ENCODE measurements around the gene CARTPT. TPM values are rescaled to one million over a fixed set of nuclear protein-coding genes. Genes with fewer than 3 reads are reported as not detected.

CARTPT gene
- total RNA-seq, 4 donors from 2014 or later = not detected

- WGBS, 2 donors = 51 to 57% methylated on average over 2 of the region's 2 CpGs
- no peak for DNase-seq (ENCODE audit: low spot score in 2 of 2)
- intact Hi-C loops (cut with DNase I; ENCODE audit: low total_unique reads) = no loop called here
- TF ChIP-seq POLR2A (IDR thresholded peaks at IDR 0.05) = no peak
- TF ChIP-seq, protein P1, sequence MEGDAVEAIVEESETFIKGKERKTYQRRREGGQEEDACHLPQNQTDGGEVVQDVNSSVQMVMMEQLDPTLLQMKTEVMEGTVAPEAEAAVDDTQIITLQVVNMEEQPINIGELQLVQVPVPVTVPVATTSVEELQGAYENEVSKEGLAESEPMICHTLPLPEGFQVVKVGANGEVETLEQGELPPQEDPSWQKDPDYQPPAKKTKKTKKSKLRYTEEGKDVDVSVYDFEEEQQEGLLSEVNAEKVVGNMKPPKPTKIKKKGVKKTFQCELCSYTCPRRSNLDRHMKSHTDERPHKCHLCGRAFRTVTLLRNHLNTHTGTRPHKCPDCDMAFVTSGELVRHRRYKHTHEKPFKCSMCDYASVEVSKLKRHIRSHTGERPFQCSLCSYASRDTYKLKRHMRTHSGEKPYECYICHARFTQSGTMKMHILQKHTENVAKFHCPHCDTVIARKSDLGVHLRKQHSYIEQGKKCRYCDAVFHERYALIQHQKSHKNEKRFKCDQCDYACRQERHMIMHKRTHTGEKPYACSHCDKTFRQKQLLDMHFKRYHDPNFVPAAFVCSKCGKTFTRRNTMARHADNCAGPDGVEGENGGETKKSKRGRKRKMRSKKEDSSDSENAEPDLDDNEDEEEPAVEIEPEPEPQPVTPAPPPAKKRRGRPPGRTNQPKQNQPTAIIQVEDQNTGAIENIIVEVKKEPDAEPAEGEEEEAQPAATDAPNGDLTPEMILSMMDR (IDR thresholded peaks at IDR 0.05) = no peak
- no peak overlapping the region for H3K4me3 ChIP-seq (ENCODE audit: low read depth, poor library complexity, severe bottlenecking)
Measured at GRCh38 chr5:71714911-71715310, 4.2 kb upstream of the CARTPT start.

GRCh38 chr5:71727978-71728377 lies 8.9 kb downstream of the CARTPT start:
- no peak for DNase-seq (ENCODE audit: low spot score in 2 of 2)
- 62% methylated on average over 2 of the region's 2 CpGs for WGBS, 2 donors
- intact Hi-C loops (cut with DNase I; ENCODE audit: low total_unique reads) = no loop called here
- no peak for TF ChIP-seq POLR2A (IDR thresholded peaks at IDR 0.05)
- TF ChIP-seq, protein P1 (IDR thresholded peaks at IDR 0.05) = no peak
- H3K4me3 ChIP-seq (ENCODE audit: low read depth, poor library complexity, severe bottlenecking) = no peak overlapping the region

DNA sequence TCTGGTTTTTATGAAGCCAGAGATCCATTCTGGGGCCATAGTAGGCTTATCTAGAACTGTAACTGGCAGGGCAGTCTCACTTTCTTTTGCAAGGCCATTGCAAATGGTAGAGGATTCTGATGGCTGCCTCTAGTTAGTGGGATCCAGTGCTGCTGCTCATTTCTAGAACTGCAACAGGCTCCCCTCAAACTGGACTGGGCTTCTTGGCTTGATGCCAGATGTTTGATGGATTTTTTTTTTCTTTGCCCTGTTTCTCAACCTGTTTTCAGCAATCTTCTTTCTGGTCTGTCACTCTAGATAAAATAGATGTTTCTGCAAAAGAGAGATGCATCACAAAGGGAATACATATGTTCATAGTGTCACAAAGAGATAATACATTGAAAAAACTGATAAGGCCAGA lies 11.9 kb downstream of the CARTPT start:
- DNase-seq (ENCODE audit: low spot score in 2 of 2) = no peak

DNA sequence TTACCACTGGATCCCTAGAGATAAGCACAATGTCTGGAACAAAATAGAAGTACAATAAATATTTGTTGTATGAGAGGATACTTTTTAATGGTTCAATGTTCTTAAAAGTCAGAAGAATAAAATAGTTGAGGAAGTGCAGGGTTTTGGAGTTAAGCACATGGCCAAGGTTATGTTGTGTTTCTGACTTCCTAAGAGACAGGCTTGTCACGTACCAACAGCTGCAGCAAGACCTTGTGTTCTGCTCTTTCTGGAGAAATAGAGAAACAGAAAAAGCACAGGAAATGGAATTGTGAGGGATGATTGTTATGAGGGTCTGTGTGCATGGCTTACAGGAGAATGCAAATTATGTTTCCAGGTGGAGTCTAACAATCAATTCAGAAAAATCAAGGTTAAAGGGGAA lies 12.9 kb downstream of the CARTPT start:
- no peak overlapping the region for H3K4me3 ChIP-seq (ENCODE audit: low read depth, poor library complexity, severe bottlenecking)
- DNase-seq (ENCODE audit: low spot score in 2 of 2) = no peak
- intact Hi-C loops (cut with DNase I; ENCODE audit: low total_unique reads) = no loop called here
- TF ChIP-seq, protein P1 (IDR thresholded peaks at IDR 0.05) = no peak
- TF ChIP-seq POLR2A (IDR thresholded peaks at IDR 0.05) = no peak
- WGBS, 2 donors = 51 to 55% methylated on average over 1 of the region's 1 CpG

More for the DNA sequence above, 11.9 kb downstream of the CARTPT start:
- no peak overlapping the region for H3K4me3 ChIP-seq (ENCODE audit: low read depth, poor library complexity, severe bottlenecking)
- intact Hi-C loops (cut with DNase I; ENCODE audit: low total_unique reads) = no loop called here
- TF ChIP-seq, protein P1 (IDR thresholded peaks at IDR 0.05) = no peak
- no peak for TF ChIP-seq POLR2A (IDR thresholded peaks at IDR 0.05)

DNA sequence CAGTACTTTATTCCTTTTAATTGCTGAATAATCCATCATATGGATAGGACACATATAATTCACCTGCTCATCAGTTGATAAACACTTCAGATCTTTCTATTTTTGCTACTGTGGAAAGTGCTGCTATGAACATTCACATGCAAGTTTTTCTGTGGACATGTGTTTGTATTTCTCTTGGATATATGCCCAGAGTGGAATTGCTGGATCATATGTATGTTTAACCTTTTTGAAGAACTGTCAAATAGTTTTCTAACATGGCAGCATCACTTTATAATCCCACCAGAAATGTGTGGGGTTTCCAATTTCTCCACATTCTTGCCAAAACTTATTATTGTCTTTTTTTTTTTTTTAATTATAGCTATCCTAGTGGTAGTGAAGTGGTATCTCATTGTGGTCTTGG lies 15.1 kb downstream of the CARTPT start:
- intact Hi-C loops (cut with DNase I; ENCODE audit: low total_unique reads) = no loop called here
- TF ChIP-seq POLR2A (IDR thresholded peaks at IDR 0.05) = no peak
- TF ChIP-seq, protein P1 (IDR thresholded peaks at IDR 0.05) = no peak
- no peak overlapping the region for H3K4me3 ChIP-seq (ENCODE audit: low read depth, poor library complexity, severe bottlenecking)
- no peak for DNase-seq (ENCODE audit: low spot score in 2 of 2)

GRCh38 chr5:71737931-71738539 lies 19.0 kb downstream of the CARTPT start:
- H3K4me3 ChIP-seq (ENCODE audit: low read depth, poor library complexity, severe bottlenecking) = no peak overlapping the region
- 91% methylated on average over 7 of the region's 7 CpGs for WGBS, 2 donors
- no peak for DNase-seq (ENCODE audit: low spot score in 2 of 2)
- TF ChIP-seq POLR2A (IDR thresholded peaks at IDR 0.05) = no peak
- TF ChIP-seq, protein P1 (IDR thresholded peaks at IDR 0.05) = no peak
- intact Hi-C loops (cut with DNase I; ENCODE audit: low total_unique reads) = no loop called here

Data from lower leg skin (tissue), 4 donors.